ENCODE data around the gene CACNB2.

DNA sequence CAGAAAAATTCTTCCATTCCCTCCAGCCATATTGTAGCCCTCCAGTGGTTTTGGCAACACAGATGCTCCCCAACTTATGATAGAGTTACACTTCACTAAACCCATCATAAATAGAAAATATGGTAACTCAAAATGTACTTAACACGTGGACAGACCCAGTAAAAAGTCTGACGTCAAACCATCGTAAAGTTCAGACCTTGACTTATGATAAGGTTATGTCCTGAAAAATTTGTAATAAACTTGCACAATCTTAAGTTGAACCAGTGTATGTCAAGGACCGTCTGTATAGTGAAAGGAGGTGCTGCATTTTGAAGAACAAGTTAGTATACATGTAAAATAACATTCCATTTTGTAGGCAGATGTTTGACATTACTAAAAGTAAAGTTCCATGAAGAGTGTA is 368.4 kb downstream of the CACNB2 start:
- TF ChIP-seq, protein P1, sequence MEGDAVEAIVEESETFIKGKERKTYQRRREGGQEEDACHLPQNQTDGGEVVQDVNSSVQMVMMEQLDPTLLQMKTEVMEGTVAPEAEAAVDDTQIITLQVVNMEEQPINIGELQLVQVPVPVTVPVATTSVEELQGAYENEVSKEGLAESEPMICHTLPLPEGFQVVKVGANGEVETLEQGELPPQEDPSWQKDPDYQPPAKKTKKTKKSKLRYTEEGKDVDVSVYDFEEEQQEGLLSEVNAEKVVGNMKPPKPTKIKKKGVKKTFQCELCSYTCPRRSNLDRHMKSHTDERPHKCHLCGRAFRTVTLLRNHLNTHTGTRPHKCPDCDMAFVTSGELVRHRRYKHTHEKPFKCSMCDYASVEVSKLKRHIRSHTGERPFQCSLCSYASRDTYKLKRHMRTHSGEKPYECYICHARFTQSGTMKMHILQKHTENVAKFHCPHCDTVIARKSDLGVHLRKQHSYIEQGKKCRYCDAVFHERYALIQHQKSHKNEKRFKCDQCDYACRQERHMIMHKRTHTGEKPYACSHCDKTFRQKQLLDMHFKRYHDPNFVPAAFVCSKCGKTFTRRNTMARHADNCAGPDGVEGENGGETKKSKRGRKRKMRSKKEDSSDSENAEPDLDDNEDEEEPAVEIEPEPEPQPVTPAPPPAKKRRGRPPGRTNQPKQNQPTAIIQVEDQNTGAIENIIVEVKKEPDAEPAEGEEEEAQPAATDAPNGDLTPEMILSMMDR (IDR thresholded peaks at IDR 0.05; ENCODE audit: low read depth, low read length) = no peak
- no peak for TF ChIP-seq EZH2phosphoT487 (IDR thresholded peaks at IDR 0.05; ENCODE audit: low read depth)
